Measurements from ENCODE around the gene KIAA1671.
"Not testable (repeated sequence)": the region's sequence is repeated elsewhere in the genome, so short reads cannot be mapped to it uniquely, and the experiment has no call there.

The KIAA1671 gene

GRCh38 chr22:25177226-25177625 is 224.7 kb downstream of the KIAA1671 start:
- no peak for DNase-seq (ENCODE audit: low read depth)
- no peak overlapping the region for H3K4me3 ChIP-seq (replicated peaks; ENCODE audit: low read depth, low read length)

GRCh38 chr22:25177895-25178294 is 225.4 kb downstream of the KIAA1671 start:
- H3K4me3 ChIP-seq (replicated peaks; ENCODE audit: low read depth, low read length), result no peak overlapping the region
- TF ChIP-seq CTCF (IDR thresholded peaks at IDR 0.05; ENCODE audit: low read length, missing control alignments), result no peak
- DNase-seq (ENCODE audit: low read depth), result no peak

More at GRCh38 chr22:25177226-25177625, 224.7 kb downstream of the KIAA1671 start:
- no peak for TF ChIP-seq CTCF (IDR thresholded peaks at IDR 0.05; ENCODE audit: low read length, missing control alignments)

- not testable (repeated sequence) for DNase-seq (ENCODE audit: low read depth); H3K4me3 ChIP-seq (replicated peaks; ENCODE audit: low read depth, low read length)
Observed at GRCh38 chr22:25178348-25178747, 225.8 kb downstream of the KIAA1671 start.

- not testable (repeated sequence) for DNase-seq (ENCODE audit: low read depth); H3K4me3 ChIP-seq (replicated peaks; ENCODE audit: low read depth, low read length)
Observed at GRCh38 chr22:25178869-25179631, 226.5 kb downstream of the KIAA1671 start.

- no peak overlapping the region for H3K4me3 ChIP-seq (replicated peaks; ENCODE audit: low read depth, low read length)
- no peak for TF ChIP-seq CTCF (IDR thresholded peaks at IDR 0.05; ENCODE audit: low read length, missing control alignments)
- peak; percentile 23 for DNase-seq (ENCODE audit: low read depth)
Observed at GRCh38 chr22:25182131-25183110, 229.9 kb downstream of the KIAA1671 start.

- DNase-seq (ENCODE audit: low read depth), result no peak
- no peak for TF ChIP-seq CTCF (IDR thresholded peaks at IDR 0.05; ENCODE audit: low read length, missing control alignments)
- no peak overlapping the region for H3K4me3 ChIP-seq (replicated peaks; ENCODE audit: low read depth, low read length)
Observed at GRCh38 chr22:25183949-25184619, 231.6 kb downstream of the KIAA1671 start.

- TF ChIP-seq CTCF (IDR thresholded peaks at IDR 0.05; ENCODE audit: low read length, missing control alignments), result no peak
- H3K4me3 ChIP-seq (replicated peaks; ENCODE audit: low read depth, low read length), result no peak overlapping the region
- DNase-seq (ENCODE audit: low read depth), result no peak
Observed at GRCh38 chr22:25186140-25186539, 233.6 kb downstream of the KIAA1671 start.
